IMR-90 (cell line): ENCODE data around the gene GSS. TPM values are rescaled to one million over a fixed set of nuclear protein-coding genes. Genes with fewer than 3 reads are reported as not detected.
A peak's percentile ranks its signal among the peaks of the same experiment; 100 is the strongest.

Experiments
- ATAC-seq: fragments of 200-7000 bp; cut with Tn5 transposase; 2 replicates; pipeline ENCODE4 v1.9.1; 2020; ENCODE audit warnings: low read depth, mild to moderate bottlenecking, moderate library complexity
- BruUV-seq: library from RNA; stranded (reverse); fragments of 400-500 nt; replicated peaks from 2 replicates; lab custom pipeline; 2021; lab: Mats Ljungman, UMichigan
- CTCF ChIA-PET: fragments of 300-600 bp; formaldehyde crosslinking; extraction: SDS; loops from one replicate; lab custom pipeline; 2021; ENCODE audit warnings: antibody characterized with exemption; lab: Yijun Ruan, JAX
- POLR2A ChIA-PET: fragments of 300-600 bp; sonication (Branson Sonifier 250); formaldehyde crosslinking; loops from one replicate; lab custom pipeline; 2022; ENCODE audit warnings: antibody characterized with exemption; ENCODE audit not compliant: unreplicated experiment; lab: Charles Lee
- DNase-seq: peaks from one replicate; pipeline ENCODE4 v3.0.0; 2013
- H2AFZ ChIP-seq: replicated peaks from 2 replicates; pipeline ENCODE3; 2013; ENCODE audit warnings: low read length, mild to moderate bottlenecking; ENCODE audit not compliant: poor library complexity
- H2AK5ac ChIP-seq: 2 replicates; pipeline ENCODE4 v1.6.1; 2013; ENCODE audit warnings: low read depth, low read length, inconsistent platforms
- H2AK9ac ChIP-seq: replicated peaks from 2 replicates; pipeline ENCODE3; 2013; ENCODE audit warnings: mild to moderate bottlenecking, low read depth, low read length, moderate library complexity; ENCODE audit not compliant: poor library complexity
- H2BK120ac ChIP-seq: 2 replicates; pipeline ENCODE4 v1.6.1; 2013; ENCODE audit warnings: low read depth, low read length, inconsistent platforms
- H2BK15ac ChIP-seq: 3 replicates; pipeline ENCODE4 v1.6.1; 2013; ENCODE audit warnings: low read depth, low read length, inconsistent platforms
- H2BK20ac ChIP-seq: 2 replicates; pipeline ENCODE4 v1.6.1; 2013; ENCODE audit warnings: low read depth, mild to moderate bottlenecking, inconsistent platforms, low read length, moderate library complexity
- H2BK5ac ChIP-seq: 2 replicates; pipeline ENCODE4 v1.6.1; 2013; ENCODE audit warnings: mild to moderate bottlenecking, low read depth, low read length, inconsistent platforms; ENCODE audit not compliant: poor library complexity, severe bottlenecking
- H3K14ac ChIP-seq: replicated peaks from 2 replicates; pipeline ENCODE4 v1.6.1; 2013; ENCODE audit warnings: low read depth, low read length, inconsistent platforms
- H3K18ac ChIP-seq: 2 replicates; pipeline ENCODE4 v1.6.1; 2013; ENCODE audit warnings: low read depth, low read length, control low read depth
- H3K23ac ChIP-seq: 2 replicates; pipeline ENCODE4 v1.6.1; 2013; ENCODE audit warnings: low read depth, low read length, inconsistent platforms
- H3K27ac ChIP-seq: 2 replicates; pipeline ENCODE4 v1.5.1; 2013; ENCODE audit warnings: mild to moderate bottlenecking, control low read depth, low read length; ENCODE audit not compliant: insufficient read depth
- H3K27me3 ChIP-seq: 2 replicates; pipeline ENCODE4 v1.6.1; 2013; ENCODE audit warnings: low read length; ENCODE audit not compliant: control insufficient read depth, insufficient read depth
- H3K36me3 ChIP-seq: 2 replicates; pipeline ENCODE4 v1.6.1; 2013; ENCODE audit warnings: low read length, mixed read lengths; ENCODE audit not compliant: control insufficient read depth, insufficient read depth
- H3K4ac ChIP-seq: 2 replicates; pipeline ENCODE4 v1.6.1; 2013; ENCODE audit warnings: low read depth, low read length, inconsistent platforms
- H3K4me1 ChIP-seq: 2 replicates; pipeline ENCODE4 v1.6.1; 2013; ENCODE audit warnings: low read length, mixed read lengths; ENCODE audit not compliant: control insufficient read depth, insufficient read depth
- H3K4me2 ChIP-seq: 2 replicates; pipeline ENCODE4 v1.6.1; 2013; ENCODE audit warnings: low read depth, mild to moderate bottlenecking, control low read depth, low read length, moderate library complexity
- H3K4me3 ChIP-seq: 2 replicates; pipeline ENCODE4 v1.5.1; 2013; ENCODE audit warnings: low read depth, mild to moderate bottlenecking, control low read depth, low read length, moderate library complexity; ENCODE audit not compliant: insufficient read depth
- H3K56ac ChIP-seq: 2 replicates; pipeline ENCODE4 v1.6.1; 2013; ENCODE audit warnings: low read length, inconsistent platforms; ENCODE audit not compliant: insufficient read depth; ENCODE audit errors: extremely low read depth
- H3K79me1 ChIP-seq, 2 experiments: 2 replicates each; pipeline ENCODE4 v1.6.1; 2013; ENCODE audit warnings: low read length in 2 of 2, inconsistent platforms in 1 of 2, low read depth in 1 of 2
- H3K9ac ChIP-seq: 2 replicates; pipeline ENCODE4 v1.6.1; 2013; ENCODE audit warnings: low read depth, low read length, control low read depth
- H3K9me1 ChIP-seq: 2 replicates; pipeline ENCODE4 v1.6.1; 2013; ENCODE audit warnings: low read length, inconsistent platforms; ENCODE audit not compliant: insufficient read depth
- H3K9me3 ChIP-seq: 2 replicates; pipeline ENCODE4 v1.6.1; 2013; ENCODE audit warnings: low read length; ENCODE audit not compliant: control insufficient read depth, insufficient read depth
- H4K20me1 ChIP-seq: 2 replicates; pipeline ENCODE4 v1.6.1; 2013; ENCODE audit warnings: low read length, inconsistent platforms; ENCODE audit not compliant: insufficient read depth
- H4K5ac ChIP-seq: 2 replicates; pipeline ENCODE4 v1.6.1; 2013; ENCODE audit warnings: mild to moderate bottlenecking, low read depth, low read length, control low read depth
- H4K8ac ChIP-seq, 2 experiments: 2 replicates each; pipeline ENCODE4 v1.6.1; 2013; ENCODE audit warnings: low read depth in 2 of 2, low read length in 2 of 2, control low read depth in 1 of 2, inconsistent platforms in 1 of 2
- H4K91ac ChIP-seq: 2 replicates; pipeline ENCODE4 v1.6.1; 2013; ENCODE audit warnings: low read depth, low read length, inconsistent platforms; ENCODE audit not compliant: insufficient read depth
- CEBPB ChIP-seq: IDR thresholded peaks from 2 replicates; pipeline ENCODE4 v1.6.1; 2012; ENCODE audit warnings: low read depth, low read length, improper control_type of control experiment
- CTCF ChIP-seq: conservative IDR thresholded peaks from 2 replicates; pipeline ENCODE4 v1.5.1; 2012; ENCODE audit warnings: mild to moderate bottlenecking, low read depth, low read length, improper control_type of control experiment
- WGBS, 2 experiments: methylation state at CpG; one replicate each; pipeline versions ENCODE4 v1.1.5 to v1.1.7; 2013; ENCODE audit warnings: missing lambda C conversion rate in 2 of 2; ENCODE audit not compliant: insufficient read length in 1 of 2; ENCODE audit errors: extremely low coverage in 2 of 2; 5-methylcytosine and 5-hydroxymethylcytosine counted together
- dilution Hi-C: fragments of 300-500 bp; cut with HindIII; formaldehyde crosslinking; loops from one replicate; pipeline ENCODE4 v1.14.3; 2018; ENCODE audit warnings: low sequenced_read_pairs; ENCODE audit not compliant: unreplicated experiment
- in situ Hi-C: fragments of 300-500 bp; cut with MboI; formaldehyde crosslinking; loops from 3 replicates; pipeline ENCODE4 v1.14.3; 2019; ENCODE audit warnings: low sequenced_read_pairs, inconsistent platforms, mixed read lengths
- intact Hi-C: fragments of 100-400 bp; cut with micrococcal nuclease; formaldehyde crosslinking; loops from 2 replicates; pipeline ENCODE4 v1.10.0; 2022
- polyA plus RNA-seq, 3 experiments: library from polyadenylated mRNA; depleted of rRNA; stranded (reverse); fragments of >200 nt; gene quantifications; 2 replicates each; pipeline ENCODE4 v1.2.3, GENCODE V29; 2012; ENCODE audit warnings: low replicate concordance in 1 of 3
- total RNA-seq: library from RNA; depleted of rRNA; stranded (reverse); fragments of >200 nt; gene quantifications from 2 replicates; pipeline ENCODE4 v1.2.3, GENCODE V29; 2012

Gene GSS
- total and polyA plus RNA-seq, 2 of the 4 experiments (the other 2 are of a cell fraction), result 73.7 to 90.0 TPM

DNA sequence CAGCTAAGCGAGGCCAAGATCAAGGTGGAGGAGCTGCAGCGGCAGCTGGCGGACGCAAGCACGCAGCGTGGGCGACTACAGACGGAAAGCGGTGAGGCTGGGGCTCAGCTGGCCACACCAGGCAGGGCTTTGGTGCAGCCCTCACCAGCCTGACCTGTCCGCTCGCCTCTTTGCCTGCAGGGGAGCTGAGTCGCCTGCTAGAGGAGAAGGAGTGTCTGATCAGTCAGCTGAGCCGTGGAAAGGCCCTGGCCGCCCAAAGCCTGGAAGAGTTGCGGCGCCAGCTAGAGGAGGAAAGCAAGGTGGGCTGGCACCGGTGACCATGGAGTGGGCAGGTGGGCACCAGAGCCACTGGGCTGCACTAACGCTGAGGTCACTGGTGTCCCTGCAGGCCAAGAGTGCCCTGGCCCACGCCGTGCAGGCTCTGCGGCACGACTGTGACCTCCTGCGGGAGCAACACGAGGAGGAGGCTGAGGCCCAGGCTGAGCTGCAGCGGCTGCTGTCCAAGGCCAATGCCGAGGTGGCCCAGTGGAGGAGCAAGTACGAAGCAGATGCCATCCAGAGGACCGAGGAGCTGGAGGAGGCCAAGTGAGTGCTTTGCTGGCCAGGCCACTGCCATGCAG lies 42.8 kb upstream of the GSS start:
- peaks cover 84% of the 10 kb centered on the region for H3K36me3 ChIP-seq
- in situ Hi-C loops (no loop called here), intact Hi-C loops (no loop called here), dilution Hi-C loops (no loop called here)
- no peak overlapping the region for H3K23ac ChIP-seq
- H2AK9ac ChIP-seq, result peak overlapping the region; percentile 65
- no peaks in the 10 kb centered on the region for H3K27me3 ChIP-seq
- H4K5ac ChIP-seq, result no peak overlapping the region
- no TSS peak for BruUV-seq
- H3K18ac ChIP-seq, result no peak overlapping the region
- no peak overlapping the region for H2BK15ac ChIP-seq
- no peak for DNase-seq
- TF ChIP-seq CEBPB (no peak), CTCF (0 out of 2 replicates have a peak, but pooled peaks have one; percentile 1)
- H3K27ac ChIP-seq, result no peak overlapping the region
- no peak overlapping the region for H3K4me3 ChIP-seq
- ChIA-PET POLR2A (no interaction called here), CTCF (no interaction called here)
- H4K91ac ChIP-seq, result no peak overlapping the region
- no peak overlapping the region for H2BK20ac ChIP-seq
- no peak overlapping the region for H3K4ac ChIP-seq
- no peaks in the 10 kb centered on the region for H3K9me1 ChIP-seq
- no peak overlapping the region for H3K56ac ChIP-seq
- H3K4me1 ChIP-seq, result no peaks in the 10 kb centered on the region
- no peak overlapping the region for H2BK5ac ChIP-seq
- no peak overlapping the region for H2AFZ ChIP-seq
- H3K9me3 ChIP-seq, result no peaks in the 10 kb centered on the region
- no peak overlapping the region for H3K4me2 ChIP-seq
- H4K20me1 ChIP-seq, result peaks cover 37% of the 10 kb centered on the region
- WGBS, 2 experiments, result 92% methylated on average over 22 of the region's 28 CpGs; no CpG with 5 or more reads in 1 of the 2 experiments
- H3K79me1 ChIP-seq, result peaks cover 0 to 14% of the 10 kb centered on the region in 2 experiments; a peak in 2 of 4 replicates
- H4K8ac ChIP-seq, result no peak overlapping the region
- no peak overlapping the region for H2BK120ac ChIP-seq
- no peak overlapping the region for H3K14ac ChIP-seq
- H3K9ac ChIP-seq, result no peak overlapping the region
- no peak for ATAC-seq
- no peak overlapping the region for H2AK5ac ChIP-seq
